Transverse colon (tissue), 4 donors: ENCODE data around the gene MRM2.

Experiments used
- CTCF ChIP-seq, 5 experiments: fragments of 200-600 bp in 3 of 5; fragments of 450-650 bp in 2 of 5; sonication (generic) in 3 of 5; IDR thresholded peaks; 1 replicate in 2 of 5; 2 replicates in 3 of 5; pipeline ENCODE4 v1.5.1; 2016 to 2017; ENCODE audit warnings: antibody characterized with exemption in 5 of 5, inconsistent platforms in 3 of 5, mild to moderate bottlenecking in 2 of 5, moderate library complexity in 1 of 5
- EP300 ChIP-seq: sonication (generic); formaldehyde crosslinking; IDR thresholded peaks from one replicate; pipeline ENCODE4 v1.6.1; 2017; ENCODE audit warnings: antibody characterized with exemption, low read depth
- POLR2AphosphoS5 ChIP-seq, 3 donors: sonication (generic); formaldehyde crosslinking; IDR thresholded peaks; one replicate each; pipeline ENCODE4 v1.6.1; 2016; ENCODE audit warnings: antibody characterized with exemption in 3 of 3

GRCh38 chr7:2272031-2272430, 30.0 kb upstream of the MRM2 start:
- TF ChIP-seq EP300 (no peak), CTCF (IDR thresholded peaks at IDR 0.05) (no peak), POLR2AphosphoS5 (IDR thresholded peaks at IDR 0.05) (no peak)
